Measurements from ENCODE around the gene FAM24B. TPM values are rescaled to one million over a fixed set of nuclear protein-coding genes. Genes with fewer than 3 reads are reported as not detected.
"Not testable (repeated sequence)": the region's sequence is repeated elsewhere in the genome, so short reads cannot be mapped to it uniquely, and the experiment has no call there.

The FAM24B gene
- total RNA-seq, 1 donor from 2014 or later: 1.0 TPM

DNA sequence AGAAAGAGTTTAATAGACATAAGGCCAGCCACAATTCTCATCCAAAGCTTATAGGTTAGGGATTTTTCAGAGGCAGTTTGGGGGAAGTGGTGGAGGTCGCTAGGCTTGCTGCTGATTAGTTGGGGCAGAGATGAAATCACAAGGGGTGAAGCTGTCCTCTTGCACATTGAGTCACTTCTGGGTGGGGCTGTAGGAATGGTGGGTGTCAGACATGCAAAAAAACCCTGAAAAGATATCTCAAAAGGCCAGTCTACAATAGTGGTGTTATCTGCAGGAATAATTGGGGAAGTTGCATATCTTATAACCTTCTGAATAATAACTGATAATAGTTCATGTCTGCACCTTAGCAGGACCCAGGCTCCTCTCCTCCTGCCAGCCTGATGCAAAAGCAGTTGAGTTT is 2.1 kb downstream of the FAM24B start:
- Histone ChIP-seq H3K4me1 (ENCODE audit: control insufficient read depth in 3 of 3, insufficient read depth in 3 of 3, low read length in 3 of 3) (peaks cover 7 to 10% (median 10%) of the 10 kb centered on the region in 3 donors), H3K27me3 (ENCODE audit: control insufficient read depth in 3 of 3, insufficient read depth in 3 of 3, low read length in 3 of 3) (peaks cover 0 to 11% (median 9%) of the 10 kb centered on the region in 3 donors), H3K9ac (ENCODE audit: low read depth in 1 of 3, low read length in 3 of 3) (no peak overlapping the region), H3K27ac (ENCODE audit: low read depth, low read length) (no peak overlapping the region), H3K36me3 (ENCODE audit: control insufficient read depth in 3 of 3, insufficient read depth in 3 of 3, low read length in 3 of 3) (no peaks in the 10 kb centered on the region), H3K9me3 (ENCODE audit: control insufficient read depth in 3 of 3, low read length in 3 of 3) (no peaks in the 10 kb centered on the region), H3K4me3 (ENCODE audit: low read length in 3 of 3) (no peak overlapping the region)

DNA sequence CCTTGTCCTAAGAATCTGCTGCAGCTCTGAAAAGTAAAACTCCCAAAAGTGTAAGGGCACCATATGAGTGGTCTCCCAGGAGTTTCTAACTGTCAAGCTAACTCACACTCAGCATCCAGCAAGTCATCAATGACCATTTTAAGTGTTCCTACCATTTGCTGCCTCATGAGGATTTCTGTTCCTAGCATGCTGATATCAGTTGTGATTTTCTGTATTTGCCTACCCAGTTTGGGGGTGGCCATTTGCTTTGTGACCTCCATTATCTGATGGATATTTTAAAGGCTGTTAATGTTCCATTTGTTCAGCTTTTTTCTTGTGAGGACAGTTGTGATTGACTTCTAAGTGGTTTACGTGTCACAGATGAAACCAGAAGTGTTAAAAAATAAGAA is 2.9 kb downstream of the FAM24B start:
- Histone ChIP-seq H3K27me3 (ENCODE audit: control insufficient read depth in 3 of 3, insufficient read depth in 3 of 3, low read length in 3 of 3) (peaks cover 0 to 11% (median 9%) of the 10 kb centered on the region in 3 donors), H3K9ac (ENCODE audit: low read depth in 1 of 3, low read length in 3 of 3) (no peak overlapping the region), H3K27ac (ENCODE audit: low read depth, low read length) (no peak overlapping the region), H3K4me1 (ENCODE audit: control insufficient read depth in 3 of 3, insufficient read depth in 3 of 3, low read length in 3 of 3) (peaks cover 7 to 10% (median 10%) of the 10 kb centered on the region in 3 donors), H3K9me3 (ENCODE audit: control insufficient read depth in 3 of 3, low read length in 3 of 3) (no peaks in the 10 kb centered on the region), H3K36me3 (ENCODE audit: control insufficient read depth in 3 of 3, insufficient read depth in 3 of 3, low read length in 3 of 3) (no peaks in the 10 kb centered on the region), H3K4me3 (ENCODE audit: low read length in 3 of 3) (no peak overlapping the region)

DNA sequence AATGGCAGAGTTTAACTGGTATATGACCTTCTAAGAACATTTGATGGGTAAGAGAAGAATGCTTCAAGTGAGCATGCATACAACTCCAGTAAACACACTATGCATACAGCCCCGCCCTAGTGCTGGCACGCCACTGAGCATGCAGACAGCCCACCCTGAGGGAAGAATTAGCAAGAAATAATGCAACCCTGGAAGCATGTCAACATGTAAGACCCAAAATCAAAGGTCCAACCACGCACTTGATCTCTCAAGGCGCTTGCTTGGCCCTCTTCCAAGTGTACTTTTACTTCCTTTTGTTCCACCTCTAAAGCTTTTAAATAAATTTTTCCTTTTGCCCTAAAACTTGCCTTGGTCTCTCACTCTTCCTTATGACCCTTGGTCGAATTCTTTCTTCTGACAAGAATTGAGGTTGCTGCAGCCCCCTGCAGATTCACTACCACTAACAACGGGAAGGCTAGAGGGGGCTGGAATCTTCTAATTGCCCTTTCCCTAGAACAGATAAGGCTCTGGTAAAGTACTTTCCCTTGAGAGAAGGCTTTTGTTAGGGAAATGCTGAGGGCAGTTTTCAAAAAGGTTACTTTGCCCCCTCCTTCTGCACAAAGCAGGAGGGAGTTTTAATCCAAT is 3.4 kb downstream of the FAM24B start:
- Histone ChIP-seq H3K36me3 (ENCODE audit: control insufficient read depth in 3 of 3, insufficient read depth in 3 of 3, low read length in 3 of 3) (no peaks in the 10 kb centered on the region), H3K27me3 (ENCODE audit: control insufficient read depth in 3 of 3, insufficient read depth in 3 of 3, low read length in 3 of 3) (peaks cover 0 to 11% (median 9%) of the 10 kb centered on the region in 3 donors), H3K9ac (ENCODE audit: low read depth in 1 of 3, low read length in 3 of 3) (no peak overlapping the region), H3K27ac (ENCODE audit: low read depth, low read length) (no peak overlapping the region), H3K9me3 (ENCODE audit: control insufficient read depth in 3 of 3, low read length in 3 of 3) (no peaks in the 10 kb centered on the region), H3K4me1 (ENCODE audit: control insufficient read depth in 3 of 3, insufficient read depth in 3 of 3, low read length in 3 of 3) (peaks cover 7 to 10% (median 10%) of the 10 kb centered on the region in 3 donors), H3K4me3 (ENCODE audit: low read length in 3 of 3) (no peak overlapping the region)

DNA sequence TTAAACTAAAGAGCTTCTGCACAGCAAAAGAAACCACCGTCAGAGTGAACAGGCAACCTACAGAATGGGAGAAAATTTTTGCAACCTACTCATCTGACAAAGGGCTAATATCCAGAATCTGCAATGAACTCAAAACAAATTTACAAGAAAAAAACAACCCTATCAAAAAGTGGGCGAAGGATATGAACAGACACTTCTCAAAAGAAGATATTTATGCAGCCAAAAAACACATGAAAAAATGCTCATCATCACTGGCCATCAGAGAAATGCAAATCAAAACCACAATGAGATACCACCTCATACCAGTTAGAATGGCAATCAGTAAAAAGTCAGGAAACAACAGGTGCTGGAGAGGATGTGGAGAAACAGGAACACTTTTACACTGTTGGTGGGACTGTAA is 7.4 kb downstream of the FAM24B start:
- H3K27ac ChIP-seq (ENCODE audit: low read depth, low read length); H3K4me3 ChIP-seq (ENCODE audit: low read length in 3 of 3); H3K4me1 ChIP-seq (ENCODE audit: control insufficient read depth in 3 of 3, insufficient read depth in 3 of 3, low read length in 3 of 3); H3K9ac ChIP-seq (ENCODE audit: low read depth in 1 of 3, low read length in 3 of 3); H3K27me3 ChIP-seq (ENCODE audit: control insufficient read depth in 3 of 3, insufficient read depth in 3 of 3, low read length in 3 of 3); H3K36me3 ChIP-seq (ENCODE audit: control insufficient read depth in 3 of 3, insufficient read depth in 3 of 3, low read length in 3 of 3); H3K9me3 ChIP-seq (ENCODE audit: control insufficient read depth in 3 of 3, low read length in 3 of 3): not testable (repeated sequence)

DNA sequence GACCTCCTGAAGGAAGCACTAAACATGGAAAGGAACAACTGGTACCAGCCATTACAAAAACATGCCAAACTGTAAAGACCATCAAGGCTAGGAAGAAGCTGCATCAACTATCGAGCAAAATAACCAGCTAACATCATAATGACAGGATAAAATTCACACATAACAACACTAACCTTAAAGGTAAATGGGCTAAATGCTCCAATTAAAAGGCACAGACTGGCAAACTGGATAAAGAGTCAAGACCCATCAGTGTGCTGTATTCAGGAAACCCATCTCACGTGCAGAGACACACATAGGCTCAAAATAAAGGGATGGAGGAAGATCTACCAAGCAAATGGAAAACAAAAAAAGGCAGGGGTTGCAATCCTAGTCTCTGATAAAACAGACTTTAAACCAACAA is 10.6 kb downstream of the FAM24B start:
- H3K9me3 ChIP-seq (ENCODE audit: control insufficient read depth in 3 of 3, low read length in 3 of 3); H3K4me3 ChIP-seq (ENCODE audit: low read length in 3 of 3); H3K9ac ChIP-seq (ENCODE audit: low read depth in 1 of 3, low read length in 3 of 3); H3K27me3 ChIP-seq (ENCODE audit: control insufficient read depth in 3 of 3, insufficient read depth in 3 of 3, low read length in 3 of 3); H3K27ac ChIP-seq (ENCODE audit: low read depth, low read length); H3K4me1 ChIP-seq (ENCODE audit: control insufficient read depth in 3 of 3, insufficient read depth in 3 of 3, low read length in 3 of 3); H3K36me3 ChIP-seq (ENCODE audit: control insufficient read depth in 3 of 3, insufficient read depth in 3 of 3, low read length in 3 of 3): not testable (repeated sequence)

DNA sequence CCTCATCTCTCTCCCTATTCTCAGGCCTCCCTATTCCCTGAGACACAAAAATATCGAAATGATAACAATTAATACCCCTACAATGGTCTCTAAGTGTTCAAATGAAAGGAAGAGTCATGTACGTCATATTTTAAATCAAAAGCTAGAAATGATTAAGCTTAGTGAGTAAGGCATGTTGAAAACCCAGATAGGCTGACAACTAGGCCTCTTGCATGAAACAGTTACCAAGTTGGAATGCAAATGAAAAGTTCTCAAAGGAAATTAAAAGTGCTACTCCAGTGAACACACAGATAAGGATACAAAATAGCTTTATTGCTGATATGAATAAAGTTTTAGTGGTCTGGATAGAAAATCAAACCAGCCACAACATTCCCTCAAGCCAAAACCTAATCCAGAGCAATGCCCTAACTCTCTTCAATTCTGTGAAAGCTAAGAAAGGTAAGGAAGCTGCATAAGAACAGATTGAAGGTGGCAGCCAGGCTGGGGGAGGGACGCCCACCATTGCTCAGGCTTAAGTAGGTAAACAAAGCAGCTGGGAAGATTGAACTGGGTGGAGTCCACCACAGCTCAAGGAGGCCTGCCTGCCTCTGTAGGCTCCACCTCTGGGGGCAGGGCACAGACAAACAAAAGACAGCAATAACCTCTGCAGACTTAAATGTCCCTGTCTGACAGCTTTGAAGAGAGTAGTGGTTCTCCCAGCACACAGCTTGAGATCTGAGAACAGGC is 12.5 kb downstream of the FAM24B start:
- not testable (repeated sequence) for H3K4me1 ChIP-seq (ENCODE audit: control insufficient read depth in 3 of 3, insufficient read depth in 3 of 3, low read length in 3 of 3); H3K9ac ChIP-seq (ENCODE audit: low read depth in 1 of 3, low read length in 3 of 3); H3K36me3 ChIP-seq (ENCODE audit: control insufficient read depth in 3 of 3, insufficient read depth in 3 of 3, low read length in 3 of 3); H3K4me3 ChIP-seq (ENCODE audit: low read length in 3 of 3); H3K27ac ChIP-seq (ENCODE audit: low read depth, low read length); H3K27me3 ChIP-seq (ENCODE audit: control insufficient read depth in 3 of 3, insufficient read depth in 3 of 3, low read length in 3 of 3); H3K9me3 ChIP-seq (ENCODE audit: control insufficient read depth in 3 of 3, low read length in 3 of 3)

DNA sequence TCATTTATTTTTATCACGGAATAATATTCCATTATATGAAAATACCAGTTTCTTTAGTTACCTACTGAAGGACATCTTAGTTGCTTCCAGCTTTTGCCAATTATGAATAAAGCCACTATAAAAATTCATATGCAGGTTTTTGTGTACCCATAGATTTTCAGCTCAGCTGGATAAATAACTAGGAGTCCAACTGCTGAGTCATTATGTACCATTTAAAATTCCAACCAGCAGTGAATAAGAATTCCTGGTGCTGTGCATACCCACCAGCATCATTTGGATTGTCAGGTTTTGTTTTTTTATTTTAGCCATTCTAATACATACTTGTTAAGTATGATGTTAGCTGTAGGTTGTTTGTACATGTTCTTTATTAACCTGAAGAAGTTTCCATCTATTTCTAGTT is 14.5 kb downstream of the FAM24B start:
- no peak overlapping the region for H3K4me3 ChIP-seq (ENCODE audit: low read length in 3 of 3)
- H3K9ac ChIP-seq (ENCODE audit: low read depth in 1 of 3, low read length in 3 of 3): no peak overlapping the region
- no peaks in the 10 kb centered on the region for H3K27me3 ChIP-seq (ENCODE audit: control insufficient read depth in 3 of 3, insufficient read depth in 3 of 3, low read length in 3 of 3)
- H3K4me1 ChIP-seq (ENCODE audit: control insufficient read depth in 3 of 3, insufficient read depth in 3 of 3, low read length in 3 of 3): no peaks in the 10 kb centered on the region
- no peaks in the 10 kb centered on the region for H3K9me3 ChIP-seq (ENCODE audit: control insufficient read depth in 3 of 3, low read length in 3 of 3)
- H3K36me3 ChIP-seq (ENCODE audit: control insufficient read depth in 3 of 3, insufficient read depth in 3 of 3, low read length in 3 of 3): no peaks in the 10 kb centered on the region
- H3K27ac ChIP-seq (ENCODE audit: low read depth, low read length): no peak overlapping the region

DNA sequence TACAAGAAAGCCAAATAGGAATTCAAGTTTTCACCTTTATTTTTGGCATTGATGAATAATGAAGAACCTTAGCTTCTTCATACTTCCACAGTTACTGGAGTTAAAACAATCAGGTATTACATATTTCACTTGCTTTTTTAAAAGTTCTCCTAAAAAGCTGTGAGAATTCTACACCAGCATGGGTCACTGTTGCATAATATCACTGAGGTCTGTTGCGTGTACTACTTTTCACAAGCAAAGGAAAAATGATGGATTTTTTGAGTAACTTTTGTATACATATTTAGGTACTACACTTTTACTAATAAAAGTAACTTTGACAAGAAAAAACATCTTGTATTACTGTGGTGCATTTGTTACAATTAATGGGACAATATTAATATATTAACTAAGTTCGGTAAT is 15.2 kb downstream of the FAM24B start:
- H3K27ac ChIP-seq (ENCODE audit: low read depth, low read length): no peak overlapping the region
- no peak overlapping the region for H3K9ac ChIP-seq (ENCODE audit: low read depth in 1 of 3, low read length in 3 of 3)
- no peaks in the 10 kb centered on the region for H3K4me1 ChIP-seq (ENCODE audit: control insufficient read depth in 3 of 3, insufficient read depth in 3 of 3, low read length in 3 of 3)
- H3K36me3 ChIP-seq (ENCODE audit: control insufficient read depth in 3 of 3, insufficient read depth in 3 of 3, low read length in 3 of 3): no peaks in the 10 kb centered on the region
- H3K27me3 ChIP-seq (ENCODE audit: control insufficient read depth in 3 of 3, insufficient read depth in 3 of 3, low read length in 3 of 3): no peaks in the 10 kb centered on the region
- H3K4me3 ChIP-seq (ENCODE audit: low read length in 3 of 3): no peak overlapping the region
- no peaks in the 10 kb centered on the region for H3K9me3 ChIP-seq (ENCODE audit: control insufficient read depth in 3 of 3, low read length in 3 of 3)

DNA sequence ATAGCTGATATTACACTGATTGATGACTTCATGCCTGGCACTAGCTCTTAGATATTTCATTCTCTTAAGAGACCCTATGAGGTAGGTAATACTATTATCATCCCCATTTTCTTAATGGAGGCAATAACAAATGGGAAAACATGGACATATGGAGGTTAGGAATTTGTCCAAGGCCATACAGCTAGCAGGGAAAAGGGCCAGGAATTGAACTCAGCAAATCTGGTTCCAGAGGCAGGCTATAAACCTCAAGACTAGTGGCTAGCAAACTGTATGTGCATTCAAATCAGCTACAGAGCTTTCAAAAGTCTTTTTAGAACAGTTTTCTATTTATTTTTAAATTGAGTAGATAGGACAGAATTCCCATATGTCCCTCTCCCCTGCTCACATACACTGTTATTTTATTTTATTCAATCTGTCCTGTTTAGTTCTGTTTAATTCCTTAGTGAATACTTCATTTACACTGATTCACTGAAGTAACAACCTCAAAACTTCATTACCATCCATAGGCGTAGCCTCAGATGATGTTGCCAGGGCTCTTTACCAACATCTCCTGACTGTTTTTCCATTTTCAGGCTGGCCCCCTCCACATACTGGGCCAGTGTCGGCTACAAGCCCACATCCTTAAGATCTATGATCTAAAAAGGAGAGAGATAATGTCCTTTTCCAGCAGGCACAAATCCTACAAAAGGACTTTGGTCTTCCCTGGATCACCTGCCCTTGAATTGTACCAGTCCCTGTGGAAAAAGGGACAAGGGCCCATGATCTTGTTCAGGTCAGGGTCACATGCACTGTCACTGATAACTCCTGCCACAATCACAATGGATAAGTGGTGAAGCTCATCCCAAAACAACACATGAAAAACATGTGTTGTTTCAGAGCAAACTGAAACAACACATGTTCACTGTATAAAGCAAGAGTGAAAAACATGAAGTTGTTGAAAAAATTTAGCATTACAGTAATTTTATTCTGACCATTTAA is 15.9 kb downstream of the FAM24B start:
- H3K4me1 ChIP-seq (ENCODE audit: control insufficient read depth in 3 of 3, insufficient read depth in 3 of 3, low read length in 3 of 3): no peaks in the 10 kb centered on the region
- peaks cover 0 to 2% (median 0%) of the 10 kb centered on the region in 3 donors for H3K36me3 ChIP-seq (ENCODE audit: control insufficient read depth in 3 of 3, insufficient read depth in 3 of 3, low read length in 3 of 3)
- no peaks in the 10 kb centered on the region for H3K27me3 ChIP-seq (ENCODE audit: control insufficient read depth in 3 of 3, insufficient read depth in 3 of 3, low read length in 3 of 3)
- no peak overlapping the region for H3K4me3 ChIP-seq (ENCODE audit: low read length in 3 of 3)
- H3K9me3 ChIP-seq (ENCODE audit: control insufficient read depth in 3 of 3, low read length in 3 of 3): no peaks in the 10 kb centered on the region
- H3K27ac ChIP-seq (ENCODE audit: low read depth, low read length): no peak overlapping the region
- H3K9ac ChIP-seq (ENCODE audit: low read depth in 1 of 3, low read length in 3 of 3): no peak overlapping the region

DNA sequence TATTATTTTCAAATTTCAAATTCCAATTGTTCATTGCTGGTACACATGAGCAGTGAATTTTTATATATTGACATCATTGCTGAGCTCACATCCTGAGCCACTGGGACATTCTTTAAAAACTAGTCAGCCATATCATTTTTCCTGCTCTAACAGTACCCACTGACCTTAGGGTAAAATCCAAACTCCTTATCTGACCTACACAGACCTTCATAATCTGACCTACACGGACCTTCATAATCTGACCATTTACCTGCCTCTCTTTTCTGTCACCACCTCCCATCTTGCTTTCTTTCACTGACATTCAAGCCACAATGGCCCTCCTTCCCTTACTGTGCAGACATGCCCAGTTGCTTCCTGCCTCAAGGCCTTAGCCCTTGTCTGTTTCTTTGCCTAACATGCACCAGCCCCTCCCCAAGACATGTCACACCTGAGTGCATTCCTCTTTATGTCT is 17.6 kb downstream of the FAM24B start:
- no peak overlapping the region for H3K27ac ChIP-seq (ENCODE audit: low read depth, low read length)
- no peak overlapping the region for H3K9ac ChIP-seq (ENCODE audit: low read depth in 1 of 3, low read length in 3 of 3)
- no peaks in the 10 kb centered on the region for H3K9me3 ChIP-seq (ENCODE audit: control insufficient read depth in 3 of 3, low read length in 3 of 3)

More for the DNA sequence above, 17.6 kb downstream of the FAM24B start:
- H3K36me3 ChIP-seq (ENCODE audit: control insufficient read depth in 3 of 3, insufficient read depth in 3 of 3, low read length in 3 of 3): peaks cover 0 to 2% (median 0%) of the 10 kb centered on the region in 3 donors
- H3K4me3 ChIP-seq (ENCODE audit: low read length in 3 of 3): no peak overlapping the region
- no peaks in the 10 kb centered on the region for H3K27me3 ChIP-seq (ENCODE audit: control insufficient read depth in 3 of 3, insufficient read depth in 3 of 3, low read length in 3 of 3)
- H3K4me1 ChIP-seq (ENCODE audit: control insufficient read depth in 3 of 3, insufficient read depth in 3 of 3, low read length in 3 of 3): no peaks in the 10 kb centered on the region
